GM19240 (cell line): ENCODE results near the gene ELMO1.

Source experiments
- DNase-seq: peaks from one replicate; pipeline ENCODE4 v3.0.0; 2011; ENCODE audit warnings: low spot score; ENCODE audit not compliant: insufficient read length

The ELMO1 gene

DNA sequence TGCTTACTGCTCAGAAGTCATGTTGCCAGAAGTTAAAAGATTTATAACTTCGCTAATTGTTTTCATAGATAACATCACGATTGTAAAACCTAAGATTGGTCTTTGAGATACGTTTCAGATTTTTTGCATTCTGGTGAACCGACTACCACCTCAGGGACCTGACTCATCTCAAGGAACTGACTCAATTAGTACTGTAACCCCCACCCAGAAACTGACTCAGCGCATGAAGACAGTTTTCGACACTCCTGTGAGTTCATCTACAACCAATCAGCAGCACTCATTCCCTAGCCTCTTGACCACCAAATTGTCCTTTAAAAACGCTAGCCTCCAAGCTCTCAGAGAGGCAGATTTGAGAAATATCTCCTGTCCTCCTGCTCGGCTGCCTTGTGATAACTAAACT lies 72.3 kb downstream of the ELMO1 start:
- no peak for DNase-seq

DNA sequence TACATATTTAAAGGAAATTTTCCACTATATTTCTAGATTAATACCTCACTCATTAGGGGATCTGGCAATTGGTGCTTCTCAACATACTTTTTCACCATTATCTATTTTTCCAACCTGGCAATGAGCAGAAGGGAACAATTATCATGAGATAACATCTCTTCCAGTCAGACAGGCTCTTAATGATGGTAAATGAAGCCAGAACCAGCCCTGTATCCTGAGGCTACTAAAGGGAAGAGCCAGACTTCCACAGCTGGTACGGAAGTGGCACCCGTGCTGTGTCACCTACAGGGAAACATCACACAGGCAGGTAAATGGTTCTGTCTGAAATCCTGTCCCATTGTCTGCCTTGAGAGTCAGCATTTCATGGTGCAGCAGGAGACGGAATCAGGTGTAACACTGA lies 75.9 kb downstream of the ELMO1 start:
- DNase-seq = no peak

DNA sequence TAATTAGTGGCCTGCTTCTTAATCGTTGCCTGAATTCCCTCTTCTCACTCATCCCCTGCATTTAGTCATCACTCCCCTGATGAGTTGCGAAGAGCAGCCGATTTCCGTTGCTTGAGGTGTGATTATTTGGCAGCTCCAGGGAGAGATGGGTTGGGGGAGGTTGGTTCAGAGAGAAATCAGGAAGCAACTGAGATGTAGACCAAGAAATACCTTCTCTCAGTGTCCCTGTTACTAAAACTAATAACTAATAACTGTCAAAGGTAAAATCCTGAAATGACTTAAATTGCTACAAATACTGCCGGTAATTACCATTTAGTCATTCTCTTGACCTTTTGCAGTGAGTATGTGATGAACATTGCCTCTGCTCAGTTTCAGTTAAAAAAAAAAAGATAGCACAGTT lies 76.9 kb downstream of the ELMO1 start:
- no peak for DNase-seq

DNA sequence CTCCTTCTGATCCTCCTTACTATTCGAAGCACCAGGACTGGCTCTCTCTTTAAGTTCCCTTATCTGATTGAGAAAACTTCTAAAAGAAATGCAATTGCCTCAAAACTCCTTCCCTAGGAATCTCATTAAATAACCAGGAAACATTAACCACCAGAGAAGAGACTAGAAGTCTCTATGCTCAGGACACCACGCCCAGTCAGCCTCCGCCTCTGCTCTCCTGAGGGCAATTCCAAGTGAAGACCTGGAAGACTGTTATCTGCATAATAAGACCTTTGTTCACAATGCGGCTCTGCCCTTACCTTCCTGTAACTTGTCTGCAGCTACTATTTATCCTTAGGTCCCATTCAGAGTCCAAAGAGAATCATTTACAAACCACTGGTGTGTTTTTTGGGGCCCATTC lies 78.8 kb downstream of the ELMO1 start:
- DNase-seq = no peak

DNA sequence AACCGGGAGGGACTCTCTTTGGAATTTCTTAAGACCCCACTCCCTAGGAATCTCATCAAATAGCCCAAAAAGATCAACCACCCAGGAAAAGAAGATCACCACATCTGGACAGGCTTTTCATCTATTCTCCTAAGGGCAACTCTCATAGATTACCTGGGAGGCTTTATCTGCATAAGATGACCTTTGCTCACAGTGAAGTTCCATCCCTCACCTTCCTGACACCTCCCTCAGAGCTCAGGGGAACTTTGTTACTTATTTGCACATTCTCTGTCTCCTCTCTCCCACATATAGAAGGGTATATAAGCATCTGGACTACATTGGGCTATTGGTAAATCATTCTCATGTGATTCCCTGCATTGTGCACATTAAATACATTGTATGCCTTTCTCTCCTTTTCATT lies 80.1 kb downstream of the ELMO1 start:
- no peak for DNase-seq

DNA sequence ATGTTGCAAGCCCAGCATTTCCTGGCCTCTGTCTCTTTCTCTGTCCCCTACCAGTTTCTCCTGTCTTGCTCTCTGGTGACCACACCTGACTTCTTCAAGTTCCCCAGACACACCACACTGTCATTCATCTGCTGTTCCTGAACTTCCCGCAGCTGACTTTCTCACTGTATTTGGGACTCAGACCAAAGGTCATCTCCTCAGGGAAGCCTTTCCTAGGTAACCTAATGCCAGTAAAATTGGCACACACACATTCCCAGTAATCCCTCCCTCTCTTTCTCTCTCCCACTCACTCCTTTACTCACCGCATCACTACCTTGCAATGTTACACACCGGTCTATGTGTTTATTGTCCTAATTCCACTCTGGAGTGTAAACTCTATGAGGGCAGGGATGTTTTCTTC lies 81.7 kb downstream of the ELMO1 start:
- no peak for DNase-seq

DNA sequence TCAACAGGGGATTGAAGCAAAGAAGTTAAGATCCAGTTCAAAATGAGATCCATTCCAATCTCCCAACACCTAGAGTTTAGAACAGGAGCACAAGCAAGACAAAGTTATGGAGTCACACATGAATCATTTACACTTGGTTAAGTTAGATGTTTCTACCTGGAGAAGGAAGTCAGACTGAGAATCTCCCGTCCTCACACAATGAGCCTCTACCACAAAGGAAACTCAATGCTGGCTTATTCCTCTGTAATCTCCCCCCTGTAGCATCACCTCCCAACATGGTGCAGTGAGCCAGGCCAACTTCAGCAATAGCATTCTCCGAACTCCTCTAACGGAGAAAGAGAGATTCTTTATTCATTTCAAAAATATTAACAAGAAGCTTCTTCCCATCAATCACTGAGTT lies 82.2 kb downstream of the ELMO1 start:
- DNase-seq = no peak

DNA sequence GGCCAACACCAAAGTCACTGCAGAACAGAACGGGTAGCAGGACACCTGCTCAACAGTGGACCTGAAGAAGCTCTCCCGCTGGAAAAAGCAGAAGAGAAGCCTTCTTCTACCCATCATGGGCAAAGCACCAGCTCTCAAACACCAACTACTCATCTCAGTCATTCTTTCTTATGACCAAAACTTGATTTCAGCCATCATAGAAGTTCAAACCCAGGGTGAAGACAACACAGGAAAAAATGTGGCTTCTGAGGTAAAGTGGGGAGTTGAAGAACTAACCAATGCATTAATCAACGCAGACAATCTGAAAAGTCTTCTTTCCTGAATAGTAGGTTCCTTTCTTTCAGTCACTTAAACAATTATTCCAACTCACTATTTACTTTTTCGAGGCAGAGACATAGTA lies 83.3 kb downstream of the ELMO1 start:
- DNase-seq = no peak

DNA sequence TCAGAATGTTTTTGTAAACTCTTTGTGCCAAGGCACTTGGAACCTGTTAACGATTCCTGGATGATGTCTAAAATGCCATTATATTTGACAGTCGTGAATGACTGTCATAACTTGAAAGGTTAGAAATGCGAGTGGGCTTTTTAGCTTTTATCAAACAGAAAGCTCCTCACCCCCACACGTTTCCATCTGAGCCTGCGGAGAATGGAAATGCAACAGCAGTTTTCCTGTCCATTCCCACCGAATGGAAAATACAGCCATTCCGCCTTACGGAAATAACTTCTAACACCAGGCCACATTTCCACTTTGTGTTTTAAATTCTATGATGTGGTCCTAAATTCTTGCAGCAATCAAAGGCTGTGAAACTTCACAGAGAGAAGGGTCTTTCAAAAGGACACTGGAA lies 83.8 kb downstream of the ELMO1 start:
- no peak for DNase-seq

DNA sequence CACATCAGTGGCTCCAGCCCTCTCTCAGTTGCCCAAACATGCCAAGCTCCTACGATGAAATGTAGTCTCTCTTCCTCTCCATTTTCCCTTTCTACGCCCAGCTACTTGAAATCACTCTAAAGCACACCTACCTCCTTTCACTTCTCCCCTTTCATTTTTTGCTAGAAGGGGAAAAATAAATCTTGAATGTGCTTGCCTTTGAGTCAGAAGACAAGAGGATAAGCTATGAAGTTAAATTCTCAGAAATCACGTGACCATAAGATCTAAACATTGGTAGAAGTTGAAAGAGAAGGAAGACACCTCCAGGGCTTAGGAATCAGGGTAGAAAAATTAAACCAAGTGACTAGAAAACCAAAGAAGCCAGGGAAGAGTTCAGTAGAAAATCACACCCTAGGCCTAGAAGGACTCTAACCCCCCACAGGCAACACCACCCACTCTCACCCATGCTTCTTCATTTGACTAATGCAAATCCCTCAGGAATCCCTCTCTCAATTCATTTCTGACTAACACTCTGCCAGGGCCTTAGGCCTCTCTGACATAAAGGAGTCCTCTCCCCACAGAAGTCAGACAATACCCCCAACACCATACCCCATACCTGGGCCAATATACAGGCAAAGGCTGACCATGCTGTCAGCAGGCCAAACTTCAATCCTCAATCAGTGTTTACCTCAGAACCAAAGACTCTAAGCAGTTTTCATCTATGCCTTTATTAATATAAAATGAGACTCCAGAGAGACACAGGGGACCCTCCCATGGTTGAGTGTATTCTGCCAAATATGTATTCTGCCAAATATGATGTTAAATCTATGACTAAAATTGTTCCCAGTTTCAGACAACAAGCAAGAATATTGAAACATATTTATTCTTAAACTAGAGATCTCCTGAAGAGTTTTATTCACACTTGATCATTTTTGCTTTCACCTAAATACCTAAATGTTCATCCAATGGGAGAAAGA lies 84.8 kb downstream of the ELMO1 start:
- DNase-seq = no peak

DNA sequence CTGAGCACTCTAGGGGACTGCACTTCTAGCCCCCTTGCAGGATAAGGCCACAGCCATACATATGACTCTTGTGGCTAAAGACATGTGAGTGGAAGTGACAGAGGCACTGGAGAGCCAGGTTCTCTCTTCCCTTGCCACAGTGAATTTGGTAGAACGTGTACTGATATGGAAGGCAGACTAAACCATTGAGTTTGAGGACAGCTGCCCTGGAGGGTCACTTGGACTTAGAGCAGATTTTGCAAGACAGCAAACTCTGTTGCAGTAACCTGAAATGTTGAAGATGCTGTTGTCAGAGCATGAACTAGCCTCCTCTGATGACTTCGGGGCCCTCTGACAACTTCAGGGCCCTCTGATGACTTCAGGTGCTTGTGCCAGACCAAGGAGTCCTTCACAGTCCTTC lies 85.9 kb downstream of the ELMO1 start:
- no peak for DNase-seq

DNA sequence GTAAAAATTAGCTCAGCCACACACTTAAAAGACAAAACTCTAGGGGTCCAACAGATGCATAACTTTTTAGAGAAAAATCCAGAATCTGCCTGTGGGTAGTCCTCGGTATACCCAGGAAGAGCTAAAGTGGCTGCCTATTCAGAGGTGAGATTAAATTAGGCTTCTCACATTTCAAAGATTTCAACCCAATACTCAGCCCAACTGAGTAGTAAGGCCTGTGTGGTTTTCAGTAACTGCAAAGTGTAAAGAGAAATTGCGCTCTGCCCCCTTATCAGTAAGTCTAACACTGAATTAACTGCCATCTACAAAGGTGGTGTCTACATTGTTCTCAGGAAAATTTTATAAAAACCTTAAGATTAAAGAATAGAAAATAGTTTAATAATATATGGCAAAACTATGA lies 88.2 kb downstream of the ELMO1 start:
- no peak for DNase-seq

DNA sequence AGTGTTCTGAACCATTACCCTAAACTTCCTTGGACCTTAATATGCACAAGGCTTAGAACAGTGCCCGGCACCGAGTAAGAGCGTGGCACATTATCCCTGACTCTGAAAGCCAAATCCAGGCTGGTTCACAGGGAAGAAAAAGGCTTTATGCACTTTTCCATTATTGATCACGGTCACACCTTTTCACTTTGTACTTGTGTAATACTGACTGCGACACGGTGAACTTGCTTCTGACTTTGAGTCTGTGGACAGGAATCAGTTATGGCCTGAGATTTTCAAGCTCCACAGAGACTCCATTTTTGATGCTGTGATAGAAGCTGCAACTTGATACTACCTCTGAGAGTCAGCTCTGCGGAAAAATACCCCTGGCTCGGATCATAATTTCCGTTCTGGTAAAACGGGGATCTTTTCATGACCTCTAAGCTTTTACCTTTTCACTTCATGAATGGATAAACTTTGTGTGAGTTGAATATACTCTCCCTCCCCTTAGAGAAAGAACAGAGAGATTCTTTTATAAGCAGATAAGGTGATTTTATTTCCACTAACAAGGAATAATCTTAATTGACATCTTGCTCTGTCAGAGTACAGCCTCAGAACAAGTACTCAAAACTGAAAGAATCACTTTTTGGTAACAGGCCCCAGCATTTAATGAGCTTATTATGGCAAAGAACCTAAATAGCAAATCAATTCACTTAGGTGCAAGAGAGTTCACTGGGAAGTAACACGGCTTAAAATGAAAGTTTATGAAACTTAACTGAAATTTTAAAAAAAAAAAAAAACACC lies 88.8 kb downstream of the ELMO1 start:
- DNase-seq = no peak

DNA sequence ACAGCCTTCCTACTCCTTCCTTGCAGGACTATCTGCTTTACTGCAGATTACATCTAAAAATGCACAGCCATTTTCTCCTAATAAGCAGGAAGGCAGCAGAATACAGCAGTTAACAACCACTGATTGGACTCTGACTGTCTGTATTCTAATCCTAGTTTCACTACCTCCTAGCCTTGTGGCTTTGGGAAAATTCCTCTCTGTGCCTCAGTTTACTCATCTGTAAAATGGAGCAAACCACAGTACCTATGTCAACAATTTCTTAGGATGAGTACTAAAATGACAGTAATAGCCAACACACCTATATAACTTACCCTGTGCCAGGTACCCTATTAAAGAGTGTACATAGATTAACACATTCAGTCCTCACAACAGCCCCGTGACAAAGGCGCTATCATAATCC lies 89.5 kb downstream of the ELMO1 start:
- DNase-seq = no peak

DNA sequence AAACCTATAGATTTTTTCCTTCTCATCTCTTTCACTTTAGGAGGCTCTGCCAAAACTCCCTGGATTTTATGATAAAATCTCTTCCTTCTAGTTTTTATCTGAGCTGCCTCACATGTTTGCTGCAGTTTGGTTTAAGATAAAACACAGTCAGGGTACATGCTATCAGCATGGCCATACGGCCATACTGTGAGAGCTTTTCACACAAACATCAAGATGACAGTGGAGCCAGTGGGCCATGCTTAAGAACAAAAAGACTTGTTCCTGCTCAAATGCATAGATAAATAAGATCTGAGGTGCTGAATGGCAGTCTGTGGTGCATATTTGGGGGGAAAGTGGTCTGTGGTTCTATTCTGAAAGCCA lies 91.0 kb downstream of the ELMO1 start:
- no peak for DNase-seq

DNA sequence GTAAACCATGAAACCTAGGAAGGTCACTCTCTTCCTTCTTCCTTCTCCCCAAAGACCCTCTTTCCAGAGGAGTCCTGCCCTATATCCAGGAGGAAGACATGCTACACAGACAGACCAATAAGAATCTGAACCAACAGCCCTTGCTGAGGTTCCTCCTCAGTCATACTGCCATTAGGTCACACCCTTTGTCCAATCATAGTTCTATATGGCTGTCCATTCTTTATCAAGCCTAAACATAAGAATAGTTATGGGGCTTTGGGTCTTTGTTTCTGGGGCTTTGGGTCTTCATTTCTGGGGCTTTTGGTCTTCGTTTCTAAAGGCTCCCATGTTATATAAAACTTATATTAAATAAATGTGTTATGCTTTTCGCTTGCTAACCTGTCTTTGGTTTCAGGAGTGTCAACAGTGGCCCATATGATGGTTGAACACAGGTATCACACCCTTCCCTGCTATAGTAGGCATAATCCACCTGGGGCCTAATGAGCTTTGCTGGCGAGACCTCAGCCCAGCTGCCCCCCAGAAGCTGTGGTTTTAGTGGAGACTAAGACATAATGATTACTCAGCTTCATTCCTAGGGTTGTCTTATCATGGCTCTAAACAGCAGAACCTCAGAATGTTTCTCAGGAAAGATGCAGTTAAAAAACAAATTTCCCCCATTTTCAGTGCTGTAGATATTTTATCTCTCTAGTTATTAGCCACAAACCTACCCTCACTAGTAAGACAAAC lies 91.6 kb downstream of the ELMO1 start:
- no peak for DNase-seq

DNA sequence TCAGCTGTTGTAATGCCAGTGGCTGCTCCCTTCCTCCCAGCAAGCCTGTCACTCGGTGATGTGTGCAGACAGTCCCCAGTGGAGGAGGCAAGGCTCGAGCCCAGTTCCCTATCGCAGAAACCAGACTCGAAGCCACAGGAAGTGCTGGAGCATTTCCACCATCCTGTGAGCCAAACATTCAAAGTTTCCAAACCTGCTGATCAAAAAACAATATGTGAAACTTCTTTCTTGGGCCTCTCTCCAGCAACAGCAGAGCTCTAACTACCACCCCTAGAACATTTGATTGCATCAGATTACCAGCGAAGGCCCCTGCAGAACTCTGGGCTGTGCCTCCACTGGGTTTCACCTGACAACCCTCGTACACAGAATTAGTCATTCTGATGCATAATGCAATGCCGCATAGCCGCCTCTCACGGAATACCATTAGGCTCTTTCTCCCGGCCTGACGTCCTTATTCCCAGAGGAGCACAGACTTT lies 94.0 kb downstream of the ELMO1 start:
- no peak for DNase-seq

DNA sequence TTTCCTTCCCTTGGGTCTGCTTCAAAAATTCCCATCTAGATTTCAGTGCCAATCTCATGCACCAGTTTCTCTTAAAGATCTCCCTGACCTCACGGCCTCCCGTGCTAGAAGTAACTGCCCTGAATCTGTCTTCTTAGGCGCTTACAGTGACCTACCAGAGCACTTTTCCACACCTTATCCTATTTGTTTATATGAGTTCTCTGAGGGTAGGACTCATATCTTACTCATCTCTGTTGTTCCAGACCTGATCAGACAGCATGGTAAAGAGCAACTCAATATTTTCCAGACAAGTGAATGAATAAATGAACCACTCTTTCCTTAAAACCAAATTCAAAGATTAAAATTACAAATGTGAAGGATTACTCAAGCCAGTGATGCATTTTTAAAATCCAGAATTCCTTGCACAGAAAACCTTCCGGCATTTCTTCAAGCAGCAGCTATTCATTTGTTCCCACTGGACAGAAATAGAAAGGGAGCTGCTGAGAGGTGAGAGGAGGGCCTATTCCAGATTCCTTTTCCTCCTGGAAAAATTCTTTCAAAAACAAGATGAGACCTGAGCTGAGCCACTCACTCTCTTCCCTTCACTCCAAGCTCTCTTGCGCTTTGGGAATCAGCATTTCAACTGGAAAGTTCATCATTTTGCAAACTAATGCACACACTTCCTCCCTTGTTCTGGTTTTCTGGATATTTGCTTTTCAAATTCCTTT lies 94.6 kb downstream of the ELMO1 start:
- no peak for DNase-seq

DNA sequence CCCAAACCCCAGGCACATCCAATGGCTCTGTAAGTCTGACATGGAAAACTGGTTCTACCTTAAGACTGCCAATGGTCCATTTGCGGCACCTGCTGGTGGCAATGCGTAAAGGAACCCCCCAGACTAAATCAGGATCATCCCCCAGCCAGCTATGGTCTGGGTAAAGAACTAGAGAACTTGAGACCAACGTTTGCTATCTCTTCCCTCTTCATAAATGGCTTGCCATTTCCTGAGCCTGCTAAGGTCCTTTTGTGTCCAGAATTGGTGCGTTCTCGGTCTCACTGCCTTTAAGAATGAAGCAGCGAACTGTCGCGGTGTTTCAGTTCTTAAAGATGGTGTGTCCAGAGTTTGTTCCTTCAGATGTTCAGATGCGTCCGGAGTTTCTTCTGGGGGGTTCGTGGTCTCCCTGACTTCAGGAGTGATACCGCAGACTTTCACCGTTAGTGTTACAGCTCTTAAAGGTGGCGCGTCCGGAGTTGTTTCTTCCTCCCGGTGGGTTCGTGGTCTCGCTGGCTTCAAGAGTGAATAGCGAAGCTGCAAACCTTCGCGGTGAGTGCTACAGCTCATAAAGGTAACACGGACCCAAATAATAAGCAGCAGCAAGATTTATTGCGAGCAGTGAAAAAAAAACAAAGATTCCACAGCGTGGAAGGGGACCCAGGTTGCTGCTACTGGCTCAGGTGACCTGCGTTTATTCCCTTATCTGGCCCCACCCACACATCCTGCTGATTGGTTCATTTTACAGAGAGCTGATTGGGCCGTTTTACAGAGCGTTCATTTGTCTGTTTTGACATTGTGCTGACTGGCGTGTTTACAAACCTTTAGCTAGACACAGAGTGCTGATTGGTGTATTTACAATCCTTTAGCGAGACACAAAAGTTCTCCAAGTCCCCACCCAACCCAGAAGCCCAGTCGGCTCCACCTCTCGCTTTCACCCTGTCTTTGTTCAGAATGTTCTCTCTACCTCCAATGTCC lies 95.4 kb downstream of the ELMO1 start:
- DNase-seq = no peak

DNA sequence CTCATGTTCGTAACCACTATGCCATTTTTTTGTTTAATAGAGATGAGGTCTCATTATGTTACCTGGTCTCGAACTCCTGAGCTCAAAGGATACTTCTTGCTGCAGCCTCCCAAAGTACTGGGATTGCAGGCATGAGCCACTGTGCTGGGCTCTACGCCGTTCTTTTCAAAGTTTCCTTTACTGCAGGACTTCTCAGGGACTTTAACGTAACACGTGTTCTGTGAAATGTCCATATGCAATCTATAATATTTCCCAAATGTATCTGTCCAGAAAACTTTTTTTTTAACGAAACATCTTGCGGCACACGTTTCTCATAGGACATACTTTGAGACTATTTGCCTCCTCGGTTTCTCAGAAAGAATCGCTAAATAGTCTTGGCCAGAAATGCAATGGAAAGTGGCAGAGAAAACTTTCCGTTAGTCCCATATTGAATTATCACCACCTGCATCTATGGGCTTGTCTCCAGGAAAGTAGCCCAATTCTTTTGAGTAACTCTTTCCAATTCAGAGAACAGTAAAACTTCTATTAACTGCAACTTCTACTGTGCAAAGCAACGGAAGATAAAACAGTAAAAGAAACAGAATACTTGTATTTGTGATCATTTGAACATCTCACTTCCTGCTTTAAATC lies 96.3 kb downstream of the ELMO1 start:
- DNase-seq = no peak
